Non-pigmented ciliary epithelial cell (primary cell): ENCODE data around the gene KLHL21.
"Not testable (repeated sequence)": the region's sequence is repeated elsewhere in the genome, so short reads cannot be mapped to it uniquely, and the experiment has no call there.

Experiments used
- DNase-seq: peaks from one replicate; pipeline ENCODE4 v3.0.0-alpha.2; 2010; ENCODE audit warnings: low read depth

KLHL21 gene

GRCh38 chr1:6584126-6585080 lies 18.3 kb downstream of the KLHL21 start:
- no peak for DNase-seq

GRCh38 chr1:6582370-6582769 lies 20.3 kb downstream of the KLHL21 start:
- DNase-seq: no peak

- DNase-seq: no peak
Measured at GRCh38 chr1:6581561-6582305, 20.9 kb downstream of the KLHL21 start.

GRCh38 chr1:6580593-6581409 lies 21.9 kb downstream of the KLHL21 start:
- DNase-seq: no peak

- no peak for DNase-seq
Measured at GRCh38 chr1:6580119-6580592, 22.5 kb downstream of the KLHL21 start.

GRCh38 chr1:6579374-6580118 lies 23.1 kb downstream of the KLHL21 start, which contains the start of gene ZBTB48:
Gene ZBTB48 (plus strand): TSS chr1:6579994. CDS start chr1:6580610, 616 bp downstream.
- peak; percentile 82 for DNase-seq

GRCh38 chr1:6578624-6579373 lies 23.9 kb downstream of the KLHL21 start:
- DNase-seq: no peak

- DNase-seq: no peak
Measured at GRCh38 chr1:6577831-6578525, 24.7 kb downstream of the KLHL21 start.

GRCh38 chr1:6574818-6575217 lies 27.9 kb downstream of the KLHL21 start:
- DNase-seq: no peak

- DNase-seq: no peak
Measured at GRCh38 chr1:6574025-6574620, 28.5 kb downstream of the KLHL21 start.

- no peak for DNase-seq
Measured at GRCh38 chr1:6572653-6573383, 29.9 kb downstream of the KLHL21 start.

- DNase-seq: no peak
Measured at GRCh38 chr1:6570987-6571386, 31.7 kb downstream of the KLHL21 start.

GRCh38 chr1:6570100-6570499 lies 32.6 kb downstream of the KLHL21 start:
- no peak for DNase-seq

- no peak for DNase-seq
Measured at GRCh38 chr1:6569033-6569432, 33.6 kb downstream of the KLHL21 start.

- no peak for DNase-seq
Measured at GRCh38 chr1:6560267-6560666, 42.4 kb downstream of the KLHL21 start.

- not testable (repeated sequence) for DNase-seq
Measured at GRCh38 chr1:6559161-6559560, 43.5 kb downstream of the KLHL21 start.

GRCh38 chr1:6557597-6557996 lies 45.1 kb downstream of the KLHL21 start:
- no peak for DNase-seq

GRCh38 chr1:6554907-6555778 lies 47.5 kb downstream of the KLHL21 start, which contains the start of gene TAS1R1:
Gene TAS1R1 (plus strand): TSS chr1:6555307. CDS start chr1:6555374, 67 bp downstream.
- no peak for DNase-seq
